ENCODE data around the gene NBDY. TPM values are rescaled to one million over a fixed set of nuclear protein-coding genes. Genes with fewer than 3 reads are reported as not detected.

Gene NBDY
- total RNA-seq, 1 donor from 2014 or later = 17.0 TPM

- no peak for DNase-seq (ENCODE audit: low read depth)
- no peaks in the 10 kb centered on the region for H3K27me3 ChIP-seq (ENCODE audit: control insufficient read depth, insufficient read depth, low read length)
- TF ChIP-seq CTCF (IDR thresholded peaks at IDR 0.05; ENCODE audit: insufficient read depth, low read length, poor library complexity, severe bottlenecking) = peak; percentile 58
Observed at GRCh38 chrX:56733459-56734046, 4.5 kb downstream of the NBDY start.

GRCh38 chrX:56736219-56736618, 7.2 kb downstream of the NBDY start:
- H3K27me3 ChIP-seq (ENCODE audit: control insufficient read depth, insufficient read depth, low read length) = no peaks in the 10 kb centered on the region
- no peak for DNase-seq (ENCODE audit: low read depth)
- no peak for TF ChIP-seq CTCF (IDR thresholded peaks at IDR 0.05; ENCODE audit: insufficient read depth, low read length, poor library complexity, severe bottlenecking)
- H3K36me3 ChIP-seq (ENCODE audit: control insufficient read depth, insufficient read depth, low read length) = no peaks in the 10 kb centered on the region
- H3K4me3 ChIP-seq (ENCODE audit: low read depth, low read length) = no peak overlapping the region

More at GRCh38 chrX:56733459-56734046, 4.5 kb downstream of the NBDY start:
- Histone ChIP-seq H3K36me3 (ENCODE audit: control insufficient read depth, insufficient read depth, low read length) (no peaks in the 10 kb centered on the region), H3K4me3 (ENCODE audit: low read depth, low read length) (no peak overlapping the region)

DNA sequence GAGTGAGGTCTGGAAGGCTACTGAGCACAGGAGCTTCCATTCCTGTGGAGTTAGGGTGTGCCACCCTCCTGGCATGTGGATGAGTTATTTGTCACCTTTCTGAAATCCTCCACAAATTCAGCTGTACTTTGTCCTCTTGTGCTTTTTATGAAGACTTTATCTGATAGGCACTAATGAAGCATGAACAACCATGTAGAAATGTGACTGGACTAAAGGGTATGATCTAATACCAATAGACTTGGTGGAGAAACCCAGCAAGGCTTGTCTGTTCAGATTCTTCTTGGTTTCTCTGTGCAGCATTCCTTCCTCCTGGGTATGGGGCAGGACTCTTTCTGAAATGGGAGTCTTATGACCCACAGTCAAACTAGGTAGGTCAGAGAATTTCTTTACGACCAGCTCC, 9.6 kb downstream of the NBDY start:
- no peaks in the 10 kb centered on the region for H3K27me3 ChIP-seq (ENCODE audit: control insufficient read depth, insufficient read depth, low read length)
- no peak for DNase-seq (ENCODE audit: low read depth)
- H3K4me3 ChIP-seq (ENCODE audit: low read depth, low read length) = no peak overlapping the region
- no peaks in the 10 kb centered on the region for H3K36me3 ChIP-seq (ENCODE audit: control insufficient read depth, insufficient read depth, low read length)
- TF ChIP-seq CTCF (IDR thresholded peaks at IDR 0.05; ENCODE audit: insufficient read depth, low read length, poor library complexity, severe bottlenecking) = no peak

- no peak for TF ChIP-seq CTCF (IDR thresholded peaks at IDR 0.05; ENCODE audit: insufficient read depth, low read length, poor library complexity, severe bottlenecking)
- H3K36me3 ChIP-seq (ENCODE audit: control insufficient read depth, insufficient read depth, low read length) = no peaks in the 10 kb centered on the region
- peak; percentile 47 for DNase-seq (ENCODE audit: low read depth)
- H3K4me3 ChIP-seq (ENCODE audit: low read depth, low read length) = no peak overlapping the region
- H3K27me3 ChIP-seq (ENCODE audit: control insufficient read depth, insufficient read depth, low read length) = no peaks in the 10 kb centered on the region
Observed at GRCh38 chrX:56744996-56745395, 16.0 kb downstream of the NBDY start.

GRCh38 chrX:56746996-56747395, 18.0 kb downstream of the NBDY start:
- no peaks in the 10 kb centered on the region for H3K27me3 ChIP-seq (ENCODE audit: control insufficient read depth, insufficient read depth, low read length)
- no peak for TF ChIP-seq CTCF (IDR thresholded peaks at IDR 0.05; ENCODE audit: insufficient read depth, low read length, poor library complexity, severe bottlenecking)
- no peak for DNase-seq (ENCODE audit: low read depth)
- no peaks in the 10 kb centered on the region for H3K36me3 ChIP-seq (ENCODE audit: control insufficient read depth, insufficient read depth, low read length)
- H3K4me3 ChIP-seq (ENCODE audit: low read depth, low read length) = no peak overlapping the region

DNA sequence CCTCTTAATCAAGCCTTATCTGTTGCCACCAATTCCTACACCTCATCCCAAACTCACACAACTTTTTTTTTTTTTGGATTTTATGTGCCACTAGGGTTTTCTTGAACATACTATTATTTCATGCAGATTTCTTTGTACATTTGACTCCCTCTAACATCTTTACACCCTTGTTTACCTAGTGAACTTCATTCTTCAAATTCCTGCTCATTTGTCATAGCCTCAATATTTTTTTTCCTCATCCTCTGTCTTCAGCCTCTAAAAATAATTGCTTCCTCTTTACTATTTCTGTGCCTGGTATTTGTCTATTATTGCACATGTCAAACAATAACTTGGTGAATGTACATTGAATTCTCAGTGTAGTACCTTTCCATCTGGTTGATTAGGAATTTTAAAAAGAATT, 22.0 kb downstream of the NBDY start:
- no peak for TF ChIP-seq CTCF (IDR thresholded peaks at IDR 0.05; ENCODE audit: insufficient read depth, low read length, poor library complexity, severe bottlenecking)
- DNase-seq (ENCODE audit: low read depth) = no peak
- no peak overlapping the region for H3K4me3 ChIP-seq (ENCODE audit: low read depth, low read length)
- no peaks in the 10 kb centered on the region for H3K27me3 ChIP-seq (ENCODE audit: control insufficient read depth, insufficient read depth, low read length)
- H3K36me3 ChIP-seq (ENCODE audit: control insufficient read depth, insufficient read depth, low read length) = no peaks in the 10 kb centered on the region

Measured in kidney epithelial cell (primary cell).